Subcutaneous adipose tissue (tissue), 4 donors: Measurements from ENCODE around the gene NDE1. TPM values are rescaled to one million over a fixed set of nuclear protein-coding genes. Genes with fewer than 3 reads are reported as not detected.

ENCODE experiments used
- total RNA-seq, 4 donors: library from RNA; depleted of rRNA; stranded (reverse); fragments of >200 nt; gene quantifications; one replicate each; pipeline ENCODE4 v1.1.0, GENCODE V29; 2016
- TF ChIP-seq, protein P1 (sequence below): fragments of 450-650 bp; IDR thresholded peaks from one replicate; pipeline ENCODE4 v1.5.1; 2016; ENCODE audit warnings: low read depth, mild to moderate bottlenecking, control low read depth, antibody characterized with exemption, moderate library complexity

NDE1 gene
- total RNA-seq, 4 donors from 2014 or later, result 15.1 to 34.8 (median 22.7) TPM

DNA sequence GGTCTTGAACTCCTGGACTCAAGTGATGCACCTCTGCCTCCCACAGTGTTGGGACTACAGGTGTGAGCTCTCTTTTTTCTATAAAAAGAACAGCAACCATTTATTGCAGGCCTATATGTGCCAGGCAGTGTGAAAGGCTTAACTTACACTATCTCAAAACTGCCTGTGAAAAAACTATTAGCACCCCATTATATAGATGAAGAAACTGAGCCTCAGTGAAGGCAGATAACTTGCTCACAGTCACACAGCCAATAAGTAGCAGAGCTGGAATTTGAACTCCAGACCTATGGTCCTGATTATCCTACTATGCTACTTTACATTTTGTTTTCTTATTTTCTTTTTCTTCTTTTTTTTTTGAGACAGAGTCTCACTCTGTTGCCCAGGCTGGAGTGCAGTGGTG, 15.1 kb downstream of the NDE1 start:
- TF ChIP-seq, protein P1, sequence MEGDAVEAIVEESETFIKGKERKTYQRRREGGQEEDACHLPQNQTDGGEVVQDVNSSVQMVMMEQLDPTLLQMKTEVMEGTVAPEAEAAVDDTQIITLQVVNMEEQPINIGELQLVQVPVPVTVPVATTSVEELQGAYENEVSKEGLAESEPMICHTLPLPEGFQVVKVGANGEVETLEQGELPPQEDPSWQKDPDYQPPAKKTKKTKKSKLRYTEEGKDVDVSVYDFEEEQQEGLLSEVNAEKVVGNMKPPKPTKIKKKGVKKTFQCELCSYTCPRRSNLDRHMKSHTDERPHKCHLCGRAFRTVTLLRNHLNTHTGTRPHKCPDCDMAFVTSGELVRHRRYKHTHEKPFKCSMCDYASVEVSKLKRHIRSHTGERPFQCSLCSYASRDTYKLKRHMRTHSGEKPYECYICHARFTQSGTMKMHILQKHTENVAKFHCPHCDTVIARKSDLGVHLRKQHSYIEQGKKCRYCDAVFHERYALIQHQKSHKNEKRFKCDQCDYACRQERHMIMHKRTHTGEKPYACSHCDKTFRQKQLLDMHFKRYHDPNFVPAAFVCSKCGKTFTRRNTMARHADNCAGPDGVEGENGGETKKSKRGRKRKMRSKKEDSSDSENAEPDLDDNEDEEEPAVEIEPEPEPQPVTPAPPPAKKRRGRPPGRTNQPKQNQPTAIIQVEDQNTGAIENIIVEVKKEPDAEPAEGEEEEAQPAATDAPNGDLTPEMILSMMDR, result no peak

DNA sequence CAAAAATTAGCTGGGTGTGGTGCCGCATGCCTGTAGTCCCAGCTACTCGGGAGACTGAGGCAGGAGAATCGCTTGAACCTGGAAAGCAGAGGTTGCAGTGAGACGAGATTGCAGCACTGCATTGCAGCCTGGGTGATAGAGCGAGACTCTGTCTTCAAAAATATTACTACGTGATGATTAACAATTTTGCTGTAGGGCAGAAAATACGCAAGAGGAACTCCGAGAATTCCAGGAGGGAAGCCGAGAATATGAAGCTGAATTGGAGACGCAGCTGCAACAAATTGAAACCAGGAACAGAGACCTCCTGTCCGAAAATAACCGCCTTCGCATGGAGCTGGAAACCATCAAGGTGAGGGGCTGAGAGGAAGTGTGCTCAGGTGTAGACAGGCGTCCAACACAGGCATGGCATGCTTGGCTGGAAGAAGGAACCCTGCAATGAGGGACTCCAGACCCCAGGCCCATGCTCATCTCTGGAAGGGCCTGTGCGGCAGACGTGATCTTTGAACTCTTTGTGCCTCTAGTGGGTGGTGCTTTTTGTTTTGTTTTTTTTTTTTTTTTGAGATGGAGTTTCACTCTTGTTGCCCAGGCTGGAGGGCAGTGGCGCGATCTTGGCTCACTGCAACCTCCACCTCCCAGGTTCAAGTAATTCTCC, 17.2 kb downstream of the NDE1 start:
- TF ChIP-seq, protein P1, result no peak

DNA sequence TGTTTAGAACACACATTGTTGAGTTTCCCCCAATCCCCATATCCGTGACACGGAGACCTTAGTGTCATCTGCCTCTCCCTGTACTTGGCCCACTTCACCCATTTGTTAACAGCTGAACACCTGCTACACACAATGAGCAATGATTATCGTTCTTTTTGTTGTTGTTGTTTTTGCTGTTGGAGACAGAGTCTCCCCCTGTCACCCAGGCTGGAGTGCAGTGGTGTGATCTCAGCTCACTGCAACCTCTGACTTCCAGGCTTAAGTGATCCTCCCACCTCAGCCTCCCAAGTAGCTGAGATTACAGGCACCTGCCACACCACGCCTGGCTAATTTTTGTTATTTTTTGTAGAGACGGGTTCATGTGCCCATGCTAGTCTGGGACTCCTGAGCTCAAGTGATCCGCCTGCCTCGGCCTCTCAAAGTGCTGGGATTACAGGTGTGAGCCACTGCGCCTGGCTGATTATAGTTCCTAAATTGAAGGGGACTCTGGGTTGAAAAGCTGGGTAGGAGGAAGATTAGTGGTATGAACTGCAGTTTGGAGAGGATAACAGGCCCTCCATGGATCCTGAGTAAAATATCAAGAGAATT, 21.6 kb downstream of the NDE1 start:
- TF ChIP-seq, protein P1, result no peak

DNA sequence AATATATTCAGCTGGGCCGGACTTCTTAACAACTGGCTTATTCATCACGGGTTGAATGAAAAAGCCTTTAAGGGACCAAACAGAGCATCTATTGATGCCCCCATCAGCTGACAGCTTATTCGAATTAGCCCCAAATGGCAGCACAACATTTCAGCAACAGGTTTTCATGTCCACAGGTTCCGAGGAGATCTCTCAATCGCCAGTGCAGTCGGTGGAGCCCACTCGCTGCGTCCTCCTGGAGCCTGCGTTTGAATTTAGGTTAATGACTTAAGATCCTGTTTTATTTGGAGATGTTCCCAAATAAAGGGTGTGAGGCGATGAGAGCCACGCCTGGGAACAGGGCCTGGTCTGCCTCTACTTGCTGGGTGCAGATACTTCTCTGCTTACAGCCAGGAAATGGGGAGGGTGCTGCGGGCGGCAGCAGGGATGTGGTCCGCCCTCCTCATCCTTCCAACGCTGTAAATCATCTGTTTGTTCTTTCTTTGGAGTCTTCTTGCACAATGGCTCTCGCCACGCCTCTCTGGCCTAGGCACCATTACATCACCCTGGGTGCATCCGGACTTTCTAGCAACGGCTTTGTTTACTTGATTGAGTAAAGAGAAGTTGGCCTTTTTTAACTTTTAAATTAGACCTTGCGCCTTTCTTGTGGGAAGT, 22.6 kb downstream of the NDE1 start:
- TF ChIP-seq, protein P1, result no peak

DNA sequence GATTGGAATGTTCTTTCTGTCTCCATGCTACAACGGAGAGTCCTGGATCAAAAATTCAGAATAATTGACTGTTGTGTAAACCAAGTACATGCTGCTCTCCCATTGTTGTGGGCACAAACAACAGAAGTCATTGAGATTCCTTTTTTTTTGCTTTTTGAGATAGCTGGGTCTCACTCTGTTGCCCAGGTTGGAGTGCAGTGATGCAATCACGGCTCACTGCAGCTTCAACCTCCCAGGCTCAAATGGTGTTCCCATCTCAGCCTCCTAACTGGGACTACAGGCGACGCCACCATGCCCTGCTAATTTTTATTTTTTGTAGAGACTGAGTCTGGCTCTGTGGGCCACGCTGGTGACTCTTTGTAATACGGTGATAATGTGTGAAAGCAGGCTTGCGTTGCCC, 24.5 kb downstream of the NDE1 start:
- TF ChIP-seq, protein P1, result no peak

DNA sequence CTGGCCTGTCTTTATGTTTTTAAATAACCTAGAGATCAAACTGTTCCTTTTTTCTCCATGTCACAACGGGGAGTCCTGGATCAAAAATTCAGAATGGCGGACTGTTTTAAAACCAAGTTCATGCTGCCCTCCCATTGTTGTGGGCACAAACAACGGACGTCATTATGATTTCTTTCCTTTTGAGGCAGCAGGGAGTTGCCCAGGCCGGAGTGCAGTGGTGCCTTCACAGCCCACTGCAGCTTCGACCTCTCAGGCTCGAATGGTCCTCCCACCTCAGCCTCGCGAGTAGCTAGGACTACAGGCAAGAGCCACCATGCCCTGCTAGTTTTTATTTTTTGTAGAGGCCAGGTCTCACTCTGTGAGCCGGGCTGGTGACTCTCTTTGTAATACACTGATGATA, 26.5 kb downstream of the NDE1 start:
- TF ChIP-seq, protein P1, result no peak

DNA sequence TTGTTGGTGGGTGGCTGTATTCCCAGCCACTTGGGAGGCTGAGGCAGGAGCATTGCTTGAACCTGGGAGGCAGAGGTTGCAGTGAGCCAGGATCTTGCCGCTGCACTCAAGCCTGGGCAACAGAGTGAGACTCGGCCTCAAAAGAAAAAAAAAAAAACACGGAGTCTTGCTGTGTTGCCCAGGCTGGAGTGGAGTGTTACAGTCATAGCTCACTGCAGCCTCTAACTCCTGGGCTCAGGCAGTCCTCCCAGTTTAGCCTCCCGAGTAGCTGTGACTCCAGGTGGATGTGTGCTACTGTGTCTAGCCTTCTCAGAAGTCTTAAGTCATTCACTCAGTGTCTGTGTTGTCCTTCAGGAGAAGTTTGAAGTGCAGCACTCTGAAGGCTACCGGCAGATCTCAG, 27.4 kb downstream of the NDE1 start:
- TF ChIP-seq, protein P1, result no peak
